NOMO-1 (cell line): Measurements from ENCODE around the gene NDUFB11.
A peak's percentile ranks its signal among the peaks of the same experiment; 100 is the strongest.

Experiments
- DNase-seq, 2 experiments: peaks; one replicate each; lab custom pipeline; 2025; ENCODE audit not compliant: unreplicated experiment in 2 of 2; lab: John Stamatoyannopoulos, UW

The NDUFB11 gene

DNA sequence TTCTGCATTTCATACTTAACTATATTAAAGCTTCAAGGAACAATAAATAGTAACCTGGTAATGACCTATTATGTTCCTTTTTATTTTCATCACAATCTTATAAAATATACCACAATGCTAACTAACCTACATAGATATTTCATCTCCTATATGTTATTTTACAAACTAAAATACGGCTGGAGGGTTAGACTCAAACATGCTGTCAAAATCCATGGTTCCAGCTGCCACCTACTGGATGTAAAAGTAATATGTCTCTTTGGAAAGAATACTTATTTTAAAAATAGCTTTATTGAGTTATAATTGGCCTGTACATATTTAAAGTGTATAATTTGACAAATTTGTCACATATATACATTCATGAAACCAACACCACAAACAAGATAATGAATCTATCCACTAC lies 51.3 kb downstream of the NDUFB11 start:
- peak in 1 of 2 experiments; percentile 24 for DNase-seq
